Pancreas (tissue), 10 donors: ENCODE measurements around the gene ITGA2. TPM values are rescaled to one million over a fixed set of nuclear protein-coding genes. Genes with fewer than 3 reads are reported as not detected.

Experiments
- ATAC-seq, 4 donors: fragments of 200-7000 bp; cut with Tn5 transposase; one replicate each; pipeline versions ENCODE4 v1.8.0 to v1.9.1; 2020; ENCODE audit warnings: mild to moderate bottlenecking in 4 of 4, moderate library complexity in 4 of 4
- DNase-seq, 6 donors: peaks; one replicate each; pipeline ENCODE4 v3.0.0-alpha.2; 2020
- FAIRE-seq: peaks from 2 replicates; lab custom pipeline; 2012; peaks lifted over from hg19 to GRCh38; lab: Jason Lieb, UNC
- H3K27ac ChIP-seq, 4 donors: fragments of 200-600 bp; sonication (generic); 1 replicate in 3 of 4; 2 replicates in 1 of 4; pipeline versions ENCODE4 v1.5.0 to v1.8.0; 2020
- H3K27me3 ChIP-seq, 4 donors: fragments of 200-600 bp; one replicate each; pipeline ENCODE4 v1.8.0; 2021
- H3K36me3 ChIP-seq, 3 donors: fragments of 200-600 bp; sonication (generic) in 1 of 3; one replicate each; pipeline versions ENCODE4 v1.5.0 to v1.8.0; 2020 to 2021
- H3K4me1 ChIP-seq, 3 donors: fragments of 200-600 bp; one replicate each; pipeline ENCODE4 v1.8.0; 2021
- H3K4me3 ChIP-seq, 4 donors: fragments of 200-600 bp; sonication (generic) in 2 of 4; one replicate each; pipeline versions ENCODE4 v1.5.0 to v1.8.0; 2020 to 2021
- H3K9me3 ChIP-seq, 4 donors: fragments of 200-600 bp; one replicate each; pipeline ENCODE4 v1.8.0; 2021
- WGBS, 2 donors: extraction: QIAGEN DNeasy Blood & Tissue Kit; methylation state at CpG; one replicate each; pipeline ENCODE4 v1.1.7; 2013; 5-methylcytosine and 5-hydroxymethylcytosine counted together
- intact Hi-C, 3 donors: fragments of 100-400 bp; cut with DNase I; formaldehyde crosslinking; loops; one replicate each; pipeline versions ENCODE4 v1.11.1 to v1.14.2; 2022
- polyA plus RNA-seq, 2 donors: library from polyadenylated mRNA; stranded (reverse); fragments of 200-250 nt; gene quantifications; one replicate each; pipeline ENCODE4 v1.2.3, GENCODE V29; 2013
- total RNA-seq, 6 donors: library from RNA; stranded (reverse); fragmentation: NEBNext Ultra II Directional in 4 of 6; extraction: Animal tissue kit (Norgen Biotek cat#: 25700) in 4 of 6; gene quantifications; one replicate each; pipeline versions ENCODE4 v1.2.1 to v1.2.4, GENCODE V29; 2021 to 2023
- TF ChIP-seq, protein P1 (sequence below), 4 donors: fragments of 200-600 bp; sonication (generic) in 3 of 4; IDR thresholded peaks; one replicate each; pipeline versions ENCODE4 v1.5.0 to v1.8.0; 2021; ENCODE audit warnings: antibody characterized with exemption in 4 of 4
- donor health status: healthy with polysubstance abuse.
- donor health status: DM: no; HTN: no; CAD: no; lungs with moderate emphysema.
- donor health status: DM: no; HTN: no; CAD: no.
- donor health status: control.
- donor health status: control.
- donor health status: Bipolar disorder and iron deficiency.
- donor health status: DM: yes; HTN: yes; CAD: no.
- donor health status: DM: no; HTN: no; CAD: no.
- donor health status: DM: no; HTN: no; CAD: no.
- donor health status: DM: yes; HTN: yes; CAD: no.

Gene ITGA2
- total and polyA plus RNA-seq, 8 donors = 0.30 to 12.6 (median 1.5) TPM

DNA sequence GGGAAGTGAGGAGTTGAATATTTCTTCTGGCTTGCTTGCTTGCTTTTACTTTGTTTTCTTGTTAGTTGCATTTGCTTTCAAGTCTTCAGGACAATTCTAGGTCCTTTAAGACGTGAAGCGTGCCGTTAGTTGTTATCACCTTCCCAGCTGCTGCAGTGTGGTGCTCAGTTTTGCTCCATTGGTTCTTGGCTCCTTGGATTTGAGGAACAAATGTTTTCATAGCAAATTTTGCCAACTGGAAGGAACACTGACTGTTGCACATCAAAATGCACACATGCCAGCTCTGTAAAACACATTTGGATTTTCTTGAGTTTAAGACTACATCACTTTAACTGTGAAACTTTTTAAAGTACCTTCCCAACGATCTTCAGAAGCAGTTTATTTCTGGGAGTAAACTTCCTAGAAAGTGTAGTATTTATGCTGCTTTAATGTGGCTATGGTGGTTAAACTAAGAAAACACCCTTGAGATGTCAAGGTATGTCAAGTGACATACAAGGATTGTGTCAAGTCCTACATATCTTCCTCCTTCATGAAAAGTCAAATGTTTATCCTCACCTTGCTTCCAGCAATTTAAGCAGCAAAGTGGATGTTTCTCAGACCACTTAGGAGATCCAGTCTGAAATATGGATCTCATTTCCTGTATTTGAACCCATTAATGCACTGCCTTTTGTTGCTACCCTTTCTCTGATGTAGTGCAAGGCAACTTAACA lies 95.5 kb downstream of the ITGA2 start:
- ATAC-seq (no peak), FAIRE-seq (no peak), DNase-seq (no peak)
- Histone ChIP-seq H3K27ac (no peak overlapping the region), H3K27me3 (no peaks in the 10 kb centered on the region), H3K9me3 (no peaks in the 10 kb centered on the region), H3K36me3 (no peaks in the 10 kb centered on the region), H3K4me3 (no peak overlapping the region), H3K4me1 (no peaks in the 10 kb centered on the region)
- intact Hi-C loops = loop anchor here in 1 of 3 donors (10.0 kb wide), 1 partner anchor 130 kb away; no protein-coding TSS in a partner anchor
- TF ChIP-seq, protein P1, sequence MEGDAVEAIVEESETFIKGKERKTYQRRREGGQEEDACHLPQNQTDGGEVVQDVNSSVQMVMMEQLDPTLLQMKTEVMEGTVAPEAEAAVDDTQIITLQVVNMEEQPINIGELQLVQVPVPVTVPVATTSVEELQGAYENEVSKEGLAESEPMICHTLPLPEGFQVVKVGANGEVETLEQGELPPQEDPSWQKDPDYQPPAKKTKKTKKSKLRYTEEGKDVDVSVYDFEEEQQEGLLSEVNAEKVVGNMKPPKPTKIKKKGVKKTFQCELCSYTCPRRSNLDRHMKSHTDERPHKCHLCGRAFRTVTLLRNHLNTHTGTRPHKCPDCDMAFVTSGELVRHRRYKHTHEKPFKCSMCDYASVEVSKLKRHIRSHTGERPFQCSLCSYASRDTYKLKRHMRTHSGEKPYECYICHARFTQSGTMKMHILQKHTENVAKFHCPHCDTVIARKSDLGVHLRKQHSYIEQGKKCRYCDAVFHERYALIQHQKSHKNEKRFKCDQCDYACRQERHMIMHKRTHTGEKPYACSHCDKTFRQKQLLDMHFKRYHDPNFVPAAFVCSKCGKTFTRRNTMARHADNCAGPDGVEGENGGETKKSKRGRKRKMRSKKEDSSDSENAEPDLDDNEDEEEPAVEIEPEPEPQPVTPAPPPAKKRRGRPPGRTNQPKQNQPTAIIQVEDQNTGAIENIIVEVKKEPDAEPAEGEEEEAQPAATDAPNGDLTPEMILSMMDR (IDR thresholded peaks at IDR 0.05) = no peak
- WGBS, 2 donors = 75 to 85% methylated on average over 4 of the region's 4 CpGs

GRCh38 chr5:53087171-53087570 lies 98.0 kb downstream of the ITGA2 start:
- FAIRE-seq = no peak
- Histone ChIP-seq H3K4me1 (no peaks in the 10 kb centered on the region), H3K4me3 (no peak overlapping the region), H3K36me3 (no peaks in the 10 kb centered on the region), H3K27me3 (no peaks in the 10 kb centered on the region), H3K9me3 (no peaks in the 10 kb centered on the region), H3K27ac (peak overlapping the region in 1 of 4 donors; percentile 35)
- intact Hi-C loops = loop anchor here in 1 of 3 donors (10.0 kb wide), 1 partner anchor 132 kb away; no protein-coding TSS in a partner anchor
- TF ChIP-seq, protein P1 (IDR thresholded peaks at IDR 0.05) = no peak
- 84 to 94% methylated on average over 1 of the region's 1 CpG for WGBS, 2 donors
- no peak for DNase-seq
- no peak for ATAC-seq

DNA sequence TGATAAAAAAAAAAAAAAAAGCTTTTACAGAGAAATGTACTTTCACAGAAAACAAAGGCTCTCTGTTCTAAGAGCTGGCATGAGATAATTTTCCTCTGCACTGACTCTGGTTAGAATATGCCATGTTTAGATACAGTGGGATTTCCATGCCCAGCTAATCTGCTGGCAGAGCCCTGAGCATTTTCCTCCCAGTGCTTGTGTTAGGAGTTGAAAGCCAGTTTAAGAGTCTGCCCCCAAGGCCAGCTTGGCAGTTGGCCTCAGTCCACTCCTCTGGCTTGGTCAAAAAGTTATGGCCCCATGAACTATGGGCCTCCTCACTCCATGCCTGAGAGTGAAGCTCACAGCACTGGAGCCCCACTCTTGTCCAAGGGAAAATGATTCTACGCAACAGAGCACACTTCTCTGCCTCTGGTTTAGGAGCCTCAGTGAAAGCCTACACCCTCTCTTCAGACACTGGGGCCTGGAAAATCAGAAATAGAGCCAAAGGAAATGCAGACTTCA lies 98.5 kb downstream of the ITGA2 start:
- TF ChIP-seq, protein P1 (IDR thresholded peaks at IDR 0.05) = no peak
- 93 to 94% methylated on average over 1 of the region's 1 CpG for WGBS, 2 donors
- no peaks in the 10 kb centered on the region for H3K27me3 ChIP-seq
- intact Hi-C loops = loop anchor here in 1 of 3 donors (10.0 kb wide), 1 partner anchor 133 kb away; no protein-coding TSS in a partner anchor
- H3K9me3 ChIP-seq = no peaks in the 10 kb centered on the region
- peak in 3 of 4 donors; percentile 16 to 81 (median 72) for ATAC-seq
- no peaks in the 10 kb centered on the region for H3K36me3 ChIP-seq
- no peaks in the 10 kb centered on the region for H3K4me1 ChIP-seq
- H3K4me3 ChIP-seq = no peak overlapping the region
- DNase-seq = no peak
- no peak for FAIRE-seq
- peak overlapping the region in 2 of 4 donors; percentile 24 to 35 for H3K27ac ChIP-seq

DNA sequence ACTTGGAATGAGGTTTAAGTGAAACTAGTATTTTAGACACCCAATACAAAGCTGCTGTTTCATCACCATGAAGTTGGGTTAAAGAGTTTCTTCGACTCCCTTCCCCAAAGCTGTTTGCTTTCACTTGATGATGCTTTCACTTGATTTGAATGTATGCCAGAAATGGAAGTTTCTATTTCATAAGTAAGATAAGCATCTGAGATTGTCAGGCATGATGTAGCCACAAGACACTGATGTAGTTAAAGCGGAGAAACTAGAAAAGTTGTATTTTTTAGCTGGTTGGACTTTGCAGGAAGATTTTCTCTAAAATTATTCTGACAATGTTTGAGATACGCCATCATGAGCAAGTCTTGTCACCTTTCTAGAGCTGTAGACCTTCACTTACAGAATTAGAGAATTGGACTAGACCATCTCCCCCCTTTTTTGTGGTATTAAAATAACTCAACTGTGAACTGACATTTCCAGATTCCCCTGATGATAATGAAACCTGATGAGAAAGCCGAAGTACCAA lies 100.4 kb downstream of the ITGA2 start:
- intact Hi-C loops = loop anchor here in 1 of 3 donors (10.0 kb wide), 1 partner anchor 135 kb away; no protein-coding TSS in a partner anchor

More for the DNA sequence above, 100.4 kb downstream of the ITGA2 start:
- Histone ChIP-seq H3K36me3 (no peaks in the 10 kb centered on the region), H3K27ac (no peak overlapping the region), H3K9me3 (no peaks in the 10 kb centered on the region), H3K4me3 (no peak overlapping the region), H3K4me1 (no peaks in the 10 kb centered on the region), H3K27me3 (no peaks in the 10 kb centered on the region)
- ATAC-seq = no peak
- TF ChIP-seq, protein P1 (IDR thresholded peaks at IDR 0.05) = no peak
- 85 to 94% methylated on average over 4 of the region's 4 CpGs for WGBS, 2 donors
- no peak for FAIRE-seq
- no peak for DNase-seq
